ENCODE data around the gene NHP2. TPM values are rescaled to one million over a fixed set of nuclear protein-coding genes. Genes with fewer than 3 reads are reported as not detected.

The NHP2 gene
- total and polyA plus RNA-seq, 2 experiments from 2014 or later = 435 to 455 TPM

DNA sequence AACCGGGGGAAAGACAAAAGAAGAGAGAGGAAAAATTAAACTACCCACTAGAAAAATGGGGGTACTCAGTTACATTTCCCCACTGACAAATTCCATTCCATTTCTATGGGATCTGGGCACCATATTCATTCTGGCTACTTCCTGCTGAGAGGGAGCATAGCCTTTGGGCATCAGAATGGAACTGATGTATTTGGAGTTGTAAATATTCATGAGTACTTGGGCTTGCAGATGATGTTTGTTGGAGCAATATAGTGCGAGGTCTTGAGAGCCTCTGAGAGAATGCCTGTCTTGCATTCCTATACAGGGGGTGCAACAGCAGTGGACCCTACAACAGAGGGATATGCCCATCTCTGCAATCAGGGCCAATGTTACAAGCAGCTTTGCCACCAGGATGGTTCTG lies 16.8 kb upstream of the NHP2 start:
- Histone ChIP-seq H2AFZ (no peak overlapping the region), H4K20me1 (replicated peaks; ENCODE audit: insufficient read depth) (no peaks in the 10 kb centered on the region), H3K4me3 (no peak overlapping the region), H3K9me2 (ENCODE audit: insufficient read depth) (no peaks in the 10 kb centered on the region), H3K27me3 (ENCODE audit: insufficient read depth) (no peaks in the 10 kb centered on the region), H3K4me1 (ENCODE audit: insufficient read depth) (peaks cover 16% of the 10 kb centered on the region; the same call in 1 of the 2 replicates), H3F3A (replicated peaks; ENCODE audit: low read depth) (no peaks in the 10 kb centered on the region), H3K79me2 (replicated peaks; ENCODE audit: insufficient read depth) (no peaks in the 10 kb centered on the region), H3K4me2 (no peak overlapping the region), H3K27ac (ENCODE audit: low read depth) (no peak overlapping the region), H3K36me3 (ENCODE audit: insufficient read depth) (no peaks in the 10 kb centered on the region)
- DNase-seq (ENCODE audit: low spot score) (no peak), ATAC-seq (no peak)
- H3K4me3 Mint-ChIP-seq = no peak overlapping the region
- no peak overlapping the region for H3K27ac Mint-ChIP-seq
- peaks cover 14% of the 10 kb centered on the region for H3K4me1 Mint-ChIP-seq
- no peaks in the 10 kb centered on the region for H3K36me3 Mint-ChIP-seq (ENCODE audit: low read depth)
- TF ChIP-seq ZNF331 (CRISPR knock-in tag; IDR thresholded peaks at IDR 0.05; ENCODE audit: low read depth) = no peak
- TF ChIP-seq, protein P1, sequence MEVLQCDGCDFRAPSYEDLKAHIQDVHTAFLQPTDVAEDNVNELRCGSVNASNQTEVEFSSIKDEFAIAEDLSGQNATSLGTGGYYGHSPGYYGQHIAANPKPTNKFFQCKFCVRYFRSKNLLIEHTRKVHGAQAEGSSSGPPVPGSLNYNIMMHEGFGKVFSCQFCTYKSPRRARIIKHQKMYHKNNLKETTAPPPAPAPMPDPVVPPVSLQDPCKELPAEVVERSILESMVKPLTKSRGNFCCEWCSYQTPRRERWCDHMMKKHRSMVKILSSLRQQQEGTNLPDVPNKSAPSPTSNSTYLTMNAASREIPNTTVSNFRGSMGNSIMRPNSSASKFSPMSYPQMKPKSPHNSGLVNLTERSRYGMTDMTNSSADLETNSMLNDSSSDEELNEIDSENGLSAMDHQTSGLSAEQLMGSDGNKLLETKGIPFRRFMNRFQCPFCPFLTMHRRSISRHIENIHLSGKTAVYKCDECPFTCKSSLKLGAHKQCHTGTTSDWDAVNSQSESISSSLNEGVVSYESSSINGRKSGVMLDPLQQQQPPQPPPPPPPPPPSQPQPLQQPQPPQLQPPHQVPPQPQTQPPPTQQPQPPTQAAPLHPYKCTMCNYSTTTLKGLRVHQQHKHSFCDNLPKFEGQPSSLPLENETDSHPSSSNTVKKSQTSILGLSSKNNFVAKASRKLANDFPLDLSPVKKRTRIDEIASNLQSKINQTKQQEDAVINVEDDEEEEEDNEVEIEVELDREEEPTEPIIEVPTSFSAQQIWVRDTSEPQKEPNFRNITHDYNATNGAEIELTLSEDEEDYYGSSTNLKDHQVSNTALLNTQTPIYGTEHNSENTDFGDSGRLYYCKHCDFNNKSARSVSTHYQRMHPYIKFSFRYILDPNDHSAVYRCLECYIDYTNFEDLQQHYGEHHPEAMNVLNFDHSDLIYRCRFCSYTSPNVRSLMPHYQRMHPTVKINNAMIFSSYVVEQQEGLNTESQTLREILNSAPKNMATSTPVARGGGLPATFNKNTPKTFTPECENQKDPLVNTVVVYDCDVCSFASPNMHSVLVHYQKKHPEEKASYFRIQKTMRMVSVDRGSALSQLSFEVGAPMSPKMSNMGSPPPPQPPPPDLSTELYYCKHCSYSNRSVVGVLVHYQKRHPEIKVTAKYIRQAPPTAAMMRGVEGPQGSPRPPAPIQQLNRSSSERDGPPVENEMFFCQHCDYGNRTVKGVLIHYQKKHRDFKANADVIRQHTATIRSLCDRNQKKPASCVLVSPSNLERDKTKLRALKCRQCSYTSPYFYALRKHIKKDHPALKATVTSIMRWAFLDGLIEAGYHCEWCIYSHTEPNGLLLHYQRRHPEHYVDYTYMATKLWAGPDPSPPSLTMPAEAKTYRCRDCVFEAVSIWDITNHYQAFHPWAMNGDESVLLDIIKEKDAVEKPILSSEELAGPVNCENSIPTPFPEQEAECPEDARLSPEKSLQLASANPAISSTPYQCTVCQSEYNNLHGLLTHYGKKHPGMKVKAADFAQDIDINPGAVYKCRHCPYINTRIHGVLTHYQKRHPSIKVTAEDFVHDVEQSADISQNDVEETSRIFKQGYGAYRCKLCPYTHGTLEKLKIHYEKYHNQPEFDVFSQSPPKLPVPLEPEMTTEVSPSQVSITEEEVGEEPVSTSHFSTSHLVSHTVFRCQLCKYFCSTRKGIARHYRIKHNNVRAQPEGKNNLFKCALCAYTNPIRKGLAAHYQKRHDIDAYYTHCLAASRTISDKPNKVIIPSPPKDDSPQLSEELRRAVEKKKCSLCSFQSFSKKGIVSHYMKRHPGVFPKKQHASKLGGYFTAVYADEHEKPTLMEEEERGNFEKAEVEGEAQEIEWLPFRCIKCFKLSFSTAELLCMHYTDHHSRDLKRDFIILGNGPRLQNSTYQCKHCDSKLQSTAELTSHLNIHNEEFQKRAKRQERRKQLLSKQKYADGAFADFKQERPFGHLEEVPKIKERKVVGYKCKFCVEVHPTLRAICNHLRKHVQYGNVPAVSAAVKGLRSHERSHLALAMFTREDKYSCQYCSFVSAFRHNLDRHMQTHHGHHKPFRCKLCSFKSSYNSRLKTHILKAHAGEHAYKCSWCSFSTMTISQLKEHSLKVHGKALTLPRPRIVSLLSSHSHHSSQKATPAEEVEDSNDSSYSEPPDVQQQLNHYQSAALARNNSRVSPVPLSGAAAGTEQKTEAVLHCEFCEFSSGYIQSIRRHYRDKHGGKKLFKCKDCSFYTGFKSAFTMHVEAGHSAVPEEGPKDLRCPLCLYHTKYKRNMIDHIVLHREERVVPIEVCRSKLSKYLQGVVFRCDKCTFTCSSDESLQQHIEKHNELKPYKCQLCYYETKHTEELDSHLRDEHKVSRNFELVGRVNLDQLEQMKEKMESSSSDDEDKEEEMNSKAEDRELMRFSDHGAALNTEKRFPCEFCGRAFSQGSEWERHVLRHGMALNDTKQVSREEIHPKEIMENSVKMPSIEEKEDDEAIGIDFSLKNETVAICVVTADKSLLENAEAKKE (CRISPR knock-in tag; IDR thresholded peaks at IDR 0.05) = no peak
- TF ChIP-seq NANOG (IDR thresholded peaks at IDR 0.05; ENCODE audit: borderline replicate concordance) = no peak
- TF ChIP-seq, protein P2, sequence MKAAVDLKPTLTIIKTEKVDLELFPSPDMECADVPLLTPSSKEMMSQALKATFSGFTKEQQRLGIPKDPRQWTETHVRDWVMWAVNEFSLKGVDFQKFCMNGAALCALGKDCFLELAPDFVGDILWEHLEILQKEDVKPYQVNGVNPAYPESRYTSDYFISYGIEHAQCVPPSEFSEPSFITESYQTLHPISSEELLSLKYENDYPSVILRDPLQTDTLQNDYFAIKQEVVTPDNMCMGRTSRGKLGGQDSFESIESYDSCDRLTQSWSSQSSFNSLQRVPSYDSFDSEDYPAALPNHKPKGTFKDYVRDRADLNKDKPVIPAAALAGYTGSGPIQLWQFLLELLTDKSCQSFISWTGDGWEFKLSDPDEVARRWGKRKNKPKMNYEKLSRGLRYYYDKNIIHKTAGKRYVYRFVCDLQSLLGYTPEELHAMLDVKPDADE (IDR thresholded peaks at IDR 0.05) = no peak
- TF ChIP-seq EZH2 (IDR thresholded peaks at IDR 0.05; ENCODE audit: low read depth, unreplicated experiment) = no peak
- TF ChIP-seq STAT1 (IDR thresholded peaks at IDR 0.05; ENCODE audit: unreplicated experiment) = no peak
- no peak for TF ChIP-seq EZH2phosphoT487 (IDR thresholded peaks at IDR 0.05; ENCODE audit: unreplicated experiment)
- no peak for TF ChIP-seq JUNB (IDR thresholded peaks at IDR 0.05; ENCODE audit: unreplicated experiment)
- no peak for TF ChIP-seq ZNF114 (CRISPR knock-in tag; IDR thresholded peaks at IDR 0.05)
- no peak for TF ChIP-seq POLR2AphosphoS5 (IDR thresholded peaks at IDR 0.05; ENCODE audit: low read depth)
- TF ChIP-seq, protein P3, sequence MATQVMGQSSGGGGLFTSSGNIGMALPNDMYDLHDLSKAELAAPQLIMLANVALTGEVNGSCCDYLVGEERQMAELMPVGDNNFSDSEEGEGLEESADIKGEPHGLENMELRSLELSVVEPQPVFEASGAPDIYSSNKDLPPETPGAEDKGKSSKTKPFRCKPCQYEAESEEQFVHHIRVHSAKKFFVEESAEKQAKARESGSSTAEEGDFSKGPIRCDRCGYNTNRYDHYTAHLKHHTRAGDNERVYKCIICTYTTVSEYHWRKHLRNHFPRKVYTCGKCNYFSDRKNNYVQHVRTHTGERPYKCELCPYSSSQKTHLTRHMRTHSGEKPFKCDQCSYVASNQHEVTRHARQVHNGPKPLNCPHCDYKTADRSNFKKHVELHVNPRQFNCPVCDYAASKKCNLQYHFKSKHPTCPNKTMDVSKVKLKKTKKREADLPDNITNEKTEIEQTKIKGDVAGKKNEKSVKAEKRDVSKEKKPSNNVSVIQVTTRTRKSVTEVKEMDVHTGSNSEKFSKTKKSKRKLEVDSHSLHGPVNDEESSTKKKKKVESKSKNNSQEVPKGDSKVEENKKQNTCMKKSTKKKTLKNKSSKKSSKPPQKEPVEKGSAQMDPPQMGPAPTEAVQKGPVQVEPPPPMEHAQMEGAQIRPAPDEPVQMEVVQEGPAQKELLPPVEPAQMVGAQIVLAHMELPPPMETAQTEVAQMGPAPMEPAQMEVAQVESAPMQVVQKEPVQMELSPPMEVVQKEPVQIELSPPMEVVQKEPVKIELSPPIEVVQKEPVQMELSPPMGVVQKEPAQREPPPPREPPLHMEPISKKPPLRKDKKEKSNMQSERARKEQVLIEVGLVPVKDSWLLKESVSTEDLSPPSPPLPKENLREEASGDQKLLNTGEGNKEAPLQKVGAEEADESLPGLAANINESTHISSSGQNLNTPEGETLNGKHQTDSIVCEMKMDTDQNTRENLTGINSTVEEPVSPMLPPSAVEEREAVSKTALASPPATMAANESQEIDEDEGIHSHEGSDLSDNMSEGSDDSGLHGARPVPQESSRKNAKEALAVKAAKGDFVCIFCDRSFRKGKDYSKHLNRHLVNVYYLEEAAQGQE (IDR thresholded peaks at IDR 0.05; ENCODE audit: unreplicated experiment) = no peak
- TF ChIP-seq CREB1 (CRISPR knock-in tag; IDR thresholded peaks at IDR 0.05; ENCODE audit: low read depth) = no peak
- H3K9me3 Mint-ChIP-seq = no peaks in the 10 kb centered on the region
- H3K27me3 Mint-ChIP-seq (ENCODE audit: insufficient read depth, low read depth, poor library complexity) = peaks cover 2% of the 10 kb centered on the region
